ENCODE results near the gene REEP3. TPM values are rescaled to one million over a fixed set of nuclear protein-coding genes. Genes with fewer than 3 reads are reported as not detected.
"Not testable (repeated sequence)": the region's sequence is repeated elsewhere in the genome, so short reads cannot be mapped to it uniquely, and the experiment has no call there.

Gene REEP3
- polyA plus RNA-seq, 4 donors: 9.8 to 46.3 (median 21.4) TPM

- H3K36me3 ChIP-seq (ENCODE audit: control insufficient read depth in 3 of 3, insufficient read depth in 2 of 3, low read depth in 1 of 3, low read length in 3 of 3): no peaks in the 10 kb centered on the region
- WGBS, 3 donors: 72 to 81% (median 78%) methylated on average over 5 of the region's 5 CpGs
- no peak overlapping the region for H3K4me3 ChIP-seq (ENCODE audit: low read depth in 1 of 3, low read length in 3 of 3)
- FAIRE-seq: no peak
- H3K4me1 ChIP-seq (ENCODE audit: control insufficient read depth in 3 of 3, insufficient read depth in 2 of 3, low read depth in 1 of 3, low read length in 2 of 3): peaks cover 0 to 2% (median 0%) of the 10 kb centered on the region in 3 donors
- no peak overlapping the region for H3K27ac ChIP-seq (ENCODE audit: low read depth in 1 of 3, low read length in 2 of 3)
- H3K27me3 ChIP-seq (ENCODE audit: control insufficient read depth in 3 of 3, insufficient read depth in 3 of 3, low read length in 3 of 3): no peaks in the 10 kb centered on the region
- no peak for DNase-seq
- no peaks in the 10 kb centered on the region for H3K9me3 ChIP-seq (ENCODE audit: control insufficient read depth in 2 of 2, insufficient read depth in 1 of 2, low read depth in 1 of 2, low read length in 1 of 2)
These were observed 121.6 kb downstream of the REEP3 start for GRCh38 chr10:63642808-63643207.

- FAIRE-seq: no peak
- Histone ChIP-seq H3K9me3 (ENCODE audit: control insufficient read depth in 2 of 2, insufficient read depth in 1 of 2, low read depth in 1 of 2, low read length in 1 of 2) (no peaks in the 10 kb centered on the region), H3K27ac (ENCODE audit: low read depth in 1 of 3, low read length in 2 of 3) (peak overlapping the region in 2 of 3 donors; percentile 4 to 76), H3K4me1 (ENCODE audit: control insufficient read depth in 3 of 3, insufficient read depth in 2 of 3, low read depth in 1 of 3, low read length in 2 of 3) (no peaks in the 10 kb centered on the region), H3K4me3 (ENCODE audit: low read depth in 1 of 3, low read length in 3 of 3) (no peak overlapping the region), H3K36me3 (ENCODE audit: control insufficient read depth in 3 of 3, insufficient read depth in 2 of 3, low read depth in 1 of 3, low read length in 3 of 3) (no peaks in the 10 kb centered on the region), H3K27me3 (ENCODE audit: control insufficient read depth in 3 of 3, insufficient read depth in 3 of 3, low read length in 3 of 3) (no peaks in the 10 kb centered on the region)
- peak in 1 of 2 donors; percentile 18 for DNase-seq
- WGBS, 3 donors: 52 to 59% (median 56%) methylated on average over 4 of the region's 4 CpGs
These were observed 123.4 kb downstream of the REEP3 start for GRCh38 chr10:63644418-63645142.

DNA sequence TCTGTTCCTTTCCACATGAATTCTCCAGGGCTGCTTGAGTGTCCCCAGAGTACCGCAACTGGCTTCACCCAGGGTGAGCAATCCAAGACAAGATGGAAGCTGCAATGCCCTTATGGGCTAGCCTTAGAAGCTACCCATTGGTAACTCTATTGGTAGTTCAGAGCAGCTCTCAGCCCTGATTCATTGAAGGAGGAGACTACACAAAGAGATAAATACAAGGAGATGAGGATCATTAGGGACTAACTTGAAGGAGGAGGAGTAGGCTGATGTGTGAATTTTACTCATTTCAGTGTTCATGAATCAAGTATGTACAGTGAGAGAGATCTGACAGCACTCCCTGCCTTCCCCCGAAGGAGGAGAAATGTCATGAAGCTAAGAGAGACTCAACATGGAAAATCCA is 124.0 kb downstream of the REEP3 start:
- no peak for DNase-seq
- H3K27me3 ChIP-seq (ENCODE audit: control insufficient read depth in 3 of 3, insufficient read depth in 3 of 3, low read length in 3 of 3): no peaks in the 10 kb centered on the region
- no peak overlapping the region for H3K4me3 ChIP-seq (ENCODE audit: low read depth in 1 of 3, low read length in 3 of 3)
- no peaks in the 10 kb centered on the region for H3K9me3 ChIP-seq (ENCODE audit: control insufficient read depth in 2 of 2, insufficient read depth in 1 of 2, low read depth in 1 of 2, low read length in 1 of 2)
- FAIRE-seq: no peak
- H3K27ac ChIP-seq (ENCODE audit: low read depth in 1 of 3, low read length in 2 of 3): peak overlapping the region in 1 of 3 donors; percentile 76
- 92 to 98% (median 94%) methylated on average over 2 of the region's 2 CpGs for WGBS, 3 donors
- H3K36me3 ChIP-seq (ENCODE audit: control insufficient read depth in 3 of 3, insufficient read depth in 2 of 3, low read depth in 1 of 3, low read length in 3 of 3): no peaks in the 10 kb centered on the region
- no peaks in the 10 kb centered on the region for H3K4me1 ChIP-seq (ENCODE audit: control insufficient read depth in 3 of 3, insufficient read depth in 2 of 3, low read depth in 1 of 3, low read length in 2 of 3)

DNA sequence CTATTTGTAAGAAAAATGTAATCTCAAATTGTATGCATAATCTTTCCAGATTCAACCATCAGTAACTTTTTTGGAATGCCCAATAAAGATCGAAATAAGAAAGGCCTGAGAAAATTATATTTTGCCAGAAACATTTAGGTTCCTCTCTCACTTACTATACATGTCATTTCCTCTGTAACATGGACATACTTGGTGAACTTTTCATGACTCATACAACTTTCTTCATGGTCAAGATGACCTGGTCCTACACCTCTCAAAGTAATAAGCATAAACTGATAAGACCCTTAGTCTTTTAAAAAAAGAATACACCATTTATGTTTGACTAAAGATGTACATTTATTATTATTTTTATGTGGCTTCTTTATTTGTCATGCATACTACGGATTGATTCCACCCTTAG is 125.3 kb downstream of the REEP3 start:
- H3K9me3 ChIP-seq (ENCODE audit: control insufficient read depth in 2 of 2, insufficient read depth in 1 of 2, low read depth in 1 of 2, low read length in 1 of 2): no peaks in the 10 kb centered on the region
- DNase-seq: no peak
- no peaks in the 10 kb centered on the region for H3K4me1 ChIP-seq (ENCODE audit: control insufficient read depth in 3 of 3, insufficient read depth in 2 of 3, low read depth in 1 of 3, low read length in 2 of 3)
- no peak for FAIRE-seq
- 87 to 92% (median 90%) methylated on average over 2 of the region's 2 CpGs for WGBS, 3 donors
- no peak overlapping the region for H3K27ac ChIP-seq (ENCODE audit: low read depth in 1 of 3, low read length in 2 of 3)
- no peak overlapping the region for H3K4me3 ChIP-seq (ENCODE audit: low read depth in 1 of 3, low read length in 3 of 3)
- no peaks in the 10 kb centered on the region for H3K27me3 ChIP-seq (ENCODE audit: control insufficient read depth in 3 of 3, insufficient read depth in 3 of 3, low read length in 3 of 3)
- H3K36me3 ChIP-seq (ENCODE audit: control insufficient read depth in 3 of 3, insufficient read depth in 2 of 3, low read depth in 1 of 3, low read length in 3 of 3): no peaks in the 10 kb centered on the region

- Histone ChIP-seq H3K36me3 (ENCODE audit: control insufficient read depth in 3 of 3, insufficient read depth in 2 of 3, low read depth in 1 of 3, low read length in 3 of 3) (no peaks in the 10 kb centered on the region), H3K27ac (ENCODE audit: low read depth in 1 of 3, low read length in 2 of 3) (no peak overlapping the region), H3K27me3 (ENCODE audit: control insufficient read depth in 3 of 3, insufficient read depth in 3 of 3, low read length in 3 of 3) (no peaks in the 10 kb centered on the region), H3K4me1 (ENCODE audit: control insufficient read depth in 3 of 3, insufficient read depth in 2 of 3, low read depth in 1 of 3, low read length in 2 of 3) (no peaks in the 10 kb centered on the region), H3K9me3 (ENCODE audit: control insufficient read depth in 2 of 2, insufficient read depth in 1 of 2, low read depth in 1 of 2, low read length in 1 of 2) (no peaks in the 10 kb centered on the region), H3K4me3 (ENCODE audit: low read depth in 1 of 3, low read length in 3 of 3) (no peak overlapping the region)
- WGBS, 3 donors: 58 to 91% (median 71%) methylated on average over 5 of the region's 5 CpGs
- FAIRE-seq (no peak), DNase-seq (no peak)
These were observed 130.7 kb downstream of the REEP3 start for GRCh38 chr10:63651864-63652263.

DNA sequence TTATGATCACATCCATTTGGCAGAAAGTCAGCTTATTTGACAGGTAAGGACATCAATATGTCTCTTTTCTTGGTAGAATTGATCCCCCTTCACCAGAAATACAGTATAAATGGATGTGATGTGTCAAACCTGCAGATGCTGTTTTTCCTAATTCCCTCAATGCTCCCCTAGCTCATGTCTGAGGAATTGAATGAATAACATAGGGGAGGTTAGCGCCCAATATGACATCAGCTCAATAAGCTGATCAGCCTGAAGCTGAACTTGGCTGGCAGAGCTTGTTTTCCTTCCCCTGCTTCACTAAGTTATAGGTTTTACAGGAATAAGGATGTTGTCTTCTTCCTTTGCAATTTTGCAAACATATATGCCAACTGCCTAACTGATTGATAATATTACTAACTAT is 132.5 kb downstream of the REEP3 start:
- no peaks in the 10 kb centered on the region for H3K27me3 ChIP-seq (ENCODE audit: control insufficient read depth in 3 of 3, insufficient read depth in 3 of 3, low read length in 3 of 3)
- H3K27ac ChIP-seq (ENCODE audit: low read depth in 1 of 3, low read length in 2 of 3): no peak overlapping the region
- peaks cover 0 to 1% (median 0%) of the 10 kb centered on the region in 3 donors for H3K4me1 ChIP-seq (ENCODE audit: control insufficient read depth in 3 of 3, insufficient read depth in 2 of 3, low read depth in 1 of 3, low read length in 2 of 3)
- no peaks in the 10 kb centered on the region for H3K36me3 ChIP-seq (ENCODE audit: control insufficient read depth in 3 of 3, insufficient read depth in 2 of 3, low read depth in 1 of 3, low read length in 3 of 3)
- no peaks in the 10 kb centered on the region for H3K9me3 ChIP-seq (ENCODE audit: control insufficient read depth in 2 of 2, insufficient read depth in 1 of 2, low read depth in 1 of 2, low read length in 1 of 2)
- H3K4me3 ChIP-seq (ENCODE audit: low read depth in 1 of 3, low read length in 3 of 3): no peak overlapping the region
- FAIRE-seq (no peak), DNase-seq (no peak)
- WGBS, 3 donors: 92 to 96% (median 93%) methylated on average over 1 of the region's 1 CpG

DNA sequence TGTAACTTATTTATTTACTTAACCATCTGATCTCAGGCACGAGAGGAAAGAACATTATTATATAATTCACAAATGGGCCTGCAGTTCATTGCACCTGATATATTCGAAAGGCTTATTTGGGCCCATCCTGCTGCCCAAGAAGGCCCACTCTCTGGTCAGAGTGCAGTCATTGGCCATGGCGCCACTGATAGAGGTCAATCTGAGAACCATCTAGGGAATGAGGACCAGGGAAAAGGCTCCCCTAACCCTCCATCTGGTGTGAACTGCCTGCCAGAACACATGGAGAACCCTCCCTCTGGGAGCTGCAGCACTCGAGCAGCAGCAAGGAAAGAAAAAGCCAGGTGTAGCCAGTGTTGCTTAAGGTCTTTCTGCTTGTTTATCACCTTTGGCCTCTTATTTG is 136.6 kb downstream of the REEP3 start:
- no peaks in the 10 kb centered on the region for H3K9me3 ChIP-seq (ENCODE audit: control insufficient read depth in 2 of 2, insufficient read depth in 1 of 2, low read depth in 1 of 2, low read length in 1 of 2)
- no peak overlapping the region for H3K27ac ChIP-seq (ENCODE audit: low read depth in 1 of 3, low read length in 2 of 3)
- DNase-seq (no peak), FAIRE-seq (no peak)
- H3K36me3 ChIP-seq (ENCODE audit: control insufficient read depth in 3 of 3, insufficient read depth in 2 of 3, low read depth in 1 of 3, low read length in 3 of 3): no peaks in the 10 kb centered on the region
- 41 to 51% (median 46%) methylated on average over 4 of the region's 4 CpGs for WGBS, 3 donors
- no peaks in the 10 kb centered on the region for H3K27me3 ChIP-seq (ENCODE audit: control insufficient read depth in 3 of 3, insufficient read depth in 3 of 3, low read length in 3 of 3)
- peaks cover 0 to 1% (median 0%) of the 10 kb centered on the region in 3 donors for H3K4me1 ChIP-seq (ENCODE audit: control insufficient read depth in 3 of 3, insufficient read depth in 2 of 3, low read depth in 1 of 3, low read length in 2 of 3)
- no peak overlapping the region for H3K4me3 ChIP-seq (ENCODE audit: low read depth in 1 of 3, low read length in 3 of 3)

DNA sequence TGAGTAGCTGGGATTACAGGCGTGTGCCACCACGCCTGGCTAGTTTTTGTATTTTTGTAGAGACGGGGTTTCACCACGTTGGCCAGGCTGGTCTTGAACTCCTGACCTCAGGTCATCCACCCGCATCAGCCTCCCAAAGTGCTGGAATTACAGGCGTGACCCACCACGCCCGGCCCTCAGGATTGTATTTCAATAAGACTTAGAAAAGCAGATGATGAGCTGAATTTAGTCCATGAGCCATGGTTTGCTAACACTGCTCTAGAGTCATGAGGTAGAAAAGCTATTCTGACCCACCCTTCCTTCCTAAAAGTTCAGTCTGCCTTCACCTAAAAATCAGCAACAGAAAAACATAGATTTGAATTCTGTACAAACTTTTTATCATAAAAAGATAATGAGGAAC is 139.7 kb downstream of the REEP3 start:
- not testable (repeated sequence) for H3K36me3 ChIP-seq (ENCODE audit: control insufficient read depth in 3 of 3, insufficient read depth in 2 of 3, low read depth in 1 of 3, low read length in 3 of 3); H3K4me1 ChIP-seq (ENCODE audit: control insufficient read depth in 3 of 3, insufficient read depth in 2 of 3, low read depth in 1 of 3, low read length in 2 of 3); H3K27ac ChIP-seq (ENCODE audit: low read depth in 1 of 3, low read length in 2 of 3); FAIRE-seq; H3K9me3 ChIP-seq (ENCODE audit: control insufficient read depth in 2 of 2, insufficient read depth in 1 of 2, low read depth in 1 of 2, low read length in 1 of 2); H3K27me3 ChIP-seq (ENCODE audit: control insufficient read depth in 3 of 3, insufficient read depth in 3 of 3, low read length in 3 of 3); DNase-seq; H3K4me3 ChIP-seq (ENCODE audit: low read depth in 1 of 3, low read length in 3 of 3)
- 72 to 84% (median 84%) methylated on average over 8 of the region's 8 CpGs for WGBS, 3 donors

GRCh38 chr10:63661347-63661746 is 140.1 kb downstream of the REEP3 start:
- H3K27ac ChIP-seq (ENCODE audit: low read depth in 1 of 3, low read length in 2 of 3): no peak overlapping the region
- H3K27me3 ChIP-seq (ENCODE audit: control insufficient read depth in 3 of 3, insufficient read depth in 3 of 3, low read length in 3 of 3): no peaks in the 10 kb centered on the region
- H3K4me1 ChIP-seq (ENCODE audit: control insufficient read depth in 3 of 3, insufficient read depth in 2 of 3, low read depth in 1 of 3, low read length in 2 of 3): peaks cover 0 to 1% (median 0%) of the 10 kb centered on the region in 3 donors
- no peak overlapping the region for H3K4me3 ChIP-seq (ENCODE audit: low read depth in 1 of 3, low read length in 3 of 3)
- WGBS, 3 donors: 91 to 94% (median 92%) methylated on average over 5 of the region's 5 CpGs
- FAIRE-seq (no peak), DNase-seq (no peak)
- no peaks in the 10 kb centered on the region for H3K9me3 ChIP-seq (ENCODE audit: control insufficient read depth in 2 of 2, insufficient read depth in 1 of 2, low read depth in 1 of 2, low read length in 1 of 2)
- no peaks in the 10 kb centered on the region for H3K36me3 ChIP-seq (ENCODE audit: control insufficient read depth in 3 of 3, insufficient read depth in 2 of 3, low read depth in 1 of 3, low read length in 3 of 3)

Measured in small intestine (tissue), 7 donors.